GM23338 (cell line): ENCODE measurements around the gene MYH13.

Source experiments
- EZH2 ChIP-seq: fragments of 200-600 bp; sonication (generic); IDR thresholded peaks from one replicate; pipeline ENCODE4 v1.8.0; 2017; ENCODE audit warnings: antibody characterized with exemption, mild to moderate bottlenecking, low read depth; ENCODE audit not compliant: unreplicated experiment
- JUNB ChIP-seq: IDR thresholded peaks from one replicate; pipeline ENCODE4 v1.6.1; 2016; ENCODE audit warnings: antibody characterized with exemption; ENCODE audit not compliant: unreplicated experiment
- POLR2AphosphoS5 ChIP-seq: IDR thresholded peaks from 2 replicates; pipeline ENCODE4 v1.6.1; 2016; ENCODE audit warnings: antibody characterized with exemption, low read depth
- TF ChIP-seq, protein P1 (sequence below), 2 experiments: fragments of 200-600 bp in 1 of 2; sonication (generic) in 1 of 2; conservative IDR thresholded peaks; 2 replicates each; pipeline versions ENCODE4 v1.5.1 to v1.6.1; 2016 to 2017; ENCODE audit warnings: antibody characterized with exemption in 2 of 2, low read depth in 2 of 2, mild to moderate bottlenecking in 2 of 2, moderate library complexity in 1 of 2
- TF ChIP-seq, protein P2 (sequence below): IDR thresholded peaks from one replicate; pipeline ENCODE4 v1.6.1; 2018; ENCODE audit warnings: antibody characterized with exemption; ENCODE audit not compliant: unreplicated experiment

DNA sequence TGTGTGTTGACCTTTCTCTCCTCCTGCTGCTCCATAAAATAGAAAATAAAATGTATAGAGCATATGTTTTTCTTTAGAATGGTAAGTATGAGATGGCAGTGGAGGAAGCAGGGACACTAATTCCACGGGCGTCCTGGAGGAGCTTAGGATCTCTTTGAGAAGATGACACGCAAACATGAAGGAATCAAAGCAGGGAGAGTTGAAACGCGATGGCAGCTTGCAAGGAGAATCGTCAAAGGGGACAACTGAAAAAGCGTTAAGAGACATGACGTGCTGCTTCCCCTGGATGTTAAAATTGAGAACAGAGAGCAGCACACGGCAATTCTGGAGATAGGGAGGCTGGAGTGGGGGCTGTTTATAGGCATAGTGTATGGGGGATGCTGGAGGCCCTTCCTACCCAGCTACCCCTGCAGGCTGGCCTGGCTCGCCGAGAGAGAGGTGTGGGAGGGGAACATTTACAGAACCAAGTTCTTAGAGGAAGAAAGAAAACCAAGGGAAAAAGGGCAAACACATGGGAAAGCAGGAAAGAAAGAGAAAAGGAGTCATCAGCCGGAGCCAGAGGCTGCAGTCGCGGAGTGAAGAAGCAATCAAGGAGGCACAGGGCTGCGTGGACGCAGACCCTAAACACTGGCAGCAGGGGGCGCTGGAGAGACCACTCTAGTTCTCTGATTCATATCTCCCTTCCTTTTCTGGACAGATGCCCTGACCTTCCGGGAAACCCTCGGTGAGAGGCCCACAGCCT, 55.8 kb downstream of the MYH13 start:
- TF ChIP-seq, protein P1, sequence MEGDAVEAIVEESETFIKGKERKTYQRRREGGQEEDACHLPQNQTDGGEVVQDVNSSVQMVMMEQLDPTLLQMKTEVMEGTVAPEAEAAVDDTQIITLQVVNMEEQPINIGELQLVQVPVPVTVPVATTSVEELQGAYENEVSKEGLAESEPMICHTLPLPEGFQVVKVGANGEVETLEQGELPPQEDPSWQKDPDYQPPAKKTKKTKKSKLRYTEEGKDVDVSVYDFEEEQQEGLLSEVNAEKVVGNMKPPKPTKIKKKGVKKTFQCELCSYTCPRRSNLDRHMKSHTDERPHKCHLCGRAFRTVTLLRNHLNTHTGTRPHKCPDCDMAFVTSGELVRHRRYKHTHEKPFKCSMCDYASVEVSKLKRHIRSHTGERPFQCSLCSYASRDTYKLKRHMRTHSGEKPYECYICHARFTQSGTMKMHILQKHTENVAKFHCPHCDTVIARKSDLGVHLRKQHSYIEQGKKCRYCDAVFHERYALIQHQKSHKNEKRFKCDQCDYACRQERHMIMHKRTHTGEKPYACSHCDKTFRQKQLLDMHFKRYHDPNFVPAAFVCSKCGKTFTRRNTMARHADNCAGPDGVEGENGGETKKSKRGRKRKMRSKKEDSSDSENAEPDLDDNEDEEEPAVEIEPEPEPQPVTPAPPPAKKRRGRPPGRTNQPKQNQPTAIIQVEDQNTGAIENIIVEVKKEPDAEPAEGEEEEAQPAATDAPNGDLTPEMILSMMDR (conservative IDR thresholded peaks at IDR 0.05; ENCODE audit: low read depth in 2 of 2): peak; percentile 70 to 73
- TF ChIP-seq EZH2 (no peak), JUNB (no peak), POLR2AphosphoS5 (no peak)
- TF ChIP-seq, protein P2, sequence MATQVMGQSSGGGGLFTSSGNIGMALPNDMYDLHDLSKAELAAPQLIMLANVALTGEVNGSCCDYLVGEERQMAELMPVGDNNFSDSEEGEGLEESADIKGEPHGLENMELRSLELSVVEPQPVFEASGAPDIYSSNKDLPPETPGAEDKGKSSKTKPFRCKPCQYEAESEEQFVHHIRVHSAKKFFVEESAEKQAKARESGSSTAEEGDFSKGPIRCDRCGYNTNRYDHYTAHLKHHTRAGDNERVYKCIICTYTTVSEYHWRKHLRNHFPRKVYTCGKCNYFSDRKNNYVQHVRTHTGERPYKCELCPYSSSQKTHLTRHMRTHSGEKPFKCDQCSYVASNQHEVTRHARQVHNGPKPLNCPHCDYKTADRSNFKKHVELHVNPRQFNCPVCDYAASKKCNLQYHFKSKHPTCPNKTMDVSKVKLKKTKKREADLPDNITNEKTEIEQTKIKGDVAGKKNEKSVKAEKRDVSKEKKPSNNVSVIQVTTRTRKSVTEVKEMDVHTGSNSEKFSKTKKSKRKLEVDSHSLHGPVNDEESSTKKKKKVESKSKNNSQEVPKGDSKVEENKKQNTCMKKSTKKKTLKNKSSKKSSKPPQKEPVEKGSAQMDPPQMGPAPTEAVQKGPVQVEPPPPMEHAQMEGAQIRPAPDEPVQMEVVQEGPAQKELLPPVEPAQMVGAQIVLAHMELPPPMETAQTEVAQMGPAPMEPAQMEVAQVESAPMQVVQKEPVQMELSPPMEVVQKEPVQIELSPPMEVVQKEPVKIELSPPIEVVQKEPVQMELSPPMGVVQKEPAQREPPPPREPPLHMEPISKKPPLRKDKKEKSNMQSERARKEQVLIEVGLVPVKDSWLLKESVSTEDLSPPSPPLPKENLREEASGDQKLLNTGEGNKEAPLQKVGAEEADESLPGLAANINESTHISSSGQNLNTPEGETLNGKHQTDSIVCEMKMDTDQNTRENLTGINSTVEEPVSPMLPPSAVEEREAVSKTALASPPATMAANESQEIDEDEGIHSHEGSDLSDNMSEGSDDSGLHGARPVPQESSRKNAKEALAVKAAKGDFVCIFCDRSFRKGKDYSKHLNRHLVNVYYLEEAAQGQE: no peak
